Cardiac muscle cell (in vitro differentiated cells and primary cell): ENCODE data around the gene SPACDR. TPM values are rescaled to one million over a fixed set of nuclear protein-coding genes. Genes with fewer than 3 reads are reported as not detected.
A peak's percentile ranks its signal among the peaks of the same experiment; 100 is the strongest.

ENCODE experiments used
- DNase-seq, 2 donors: peaks; one replicate each; pipeline versions ENCODE4 v3.0.0 to v3.0.0-alpha.2; 2010 to 2017; ENCODE audit warnings: low read depth in 1 of 2, low spot score in 1 of 2
- H3K27ac ChIP-seq: fragments of 200-600 bp; sonication (generic); 2 replicates; pipeline ENCODE4 v1.5.1; 2016
- H3K27me3 ChIP-seq: fragments of 200-600 bp; sonication (generic); 2 replicates; pipeline ENCODE4 v1.6.0; 2016; ENCODE audit warnings: control low read depth
- H3K36me3 ChIP-seq: fragments of 200-600 bp; sonication (generic); 2 replicates; pipeline ENCODE4 v1.5.1; 2016; ENCODE audit warnings: control low read depth
- H3K4me1 ChIP-seq: fragments of 200-600 bp; sonication (generic); 2 replicates; pipeline ENCODE4 v1.8.1; 2017; ENCODE audit warnings: low read depth, mild to moderate bottlenecking, mixed run types
- H3K4me3 ChIP-seq: fragments of 200-600 bp; sonication (generic); 2 replicates; pipeline ENCODE4 v1.5.1; 2016; ENCODE audit warnings: mild to moderate bottlenecking
- H3K9me3 ChIP-seq: fragments of 200-600 bp; sonication (generic); 2 replicates; pipeline ENCODE4 v1.5.1; 2017; ENCODE audit warnings: low read depth, mild to moderate bottlenecking, control low read depth
- polyA plus RNA-seq: library from polyadenylated mRNA; unstranded; fragments of >200 nt; fragmentation: Nextera tagmentation; extraction: Ambion mirVana; gene quantifications from 2 replicates; pipeline ENCODE4 v1.2.1, GENCODE V29; 2016
- total RNA-seq: library from RNA; depleted of rRNA; stranded (reverse); fragments of >200 nt; gene quantifications from 2 replicates; pipeline ENCODE4 v1.2.3, GENCODE V29; 2016
- TF ChIP-seq, protein P1 (sequence below): IDR thresholded peaks from 2 replicates; pipeline ENCODE4 v1.5.1; 2012; ENCODE audit warnings: low read depth, mild to moderate bottlenecking, low read length

The SPACDR gene
- total and polyA plus RNA-seq, 2 experiments from 2014 or later = 1.2 to 1.6 TPM

DNA sequence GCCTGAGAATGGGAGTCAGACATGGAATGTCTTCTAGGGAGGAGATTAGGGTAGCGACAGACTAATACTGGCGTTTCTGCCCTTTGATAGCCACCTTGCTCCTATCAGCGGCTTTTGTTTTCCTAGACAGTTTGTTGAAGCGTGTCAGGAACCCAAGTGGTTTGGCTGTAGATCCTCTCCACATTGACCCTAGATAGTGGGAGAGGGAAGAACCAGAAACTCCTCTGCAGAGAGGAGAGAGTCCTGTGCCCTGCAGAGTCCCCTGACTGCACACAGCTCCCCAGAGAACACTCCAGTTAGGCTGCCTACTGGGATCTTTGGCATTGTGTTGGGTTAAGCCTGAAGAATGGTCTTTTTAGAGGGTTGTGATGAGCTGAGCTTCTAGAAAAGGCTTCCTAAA lies 32.0 kb downstream of the SPACDR start:
- peaks cover 9% of the 10 kb centered on the region for H3K36me3 ChIP-seq
- no peak overlapping the region for H3K4me3 ChIP-seq
- H3K4me1 ChIP-seq = peaks cover 27% of the 10 kb centered on the region
- DNase-seq = no peak
- TF ChIP-seq, protein P1, sequence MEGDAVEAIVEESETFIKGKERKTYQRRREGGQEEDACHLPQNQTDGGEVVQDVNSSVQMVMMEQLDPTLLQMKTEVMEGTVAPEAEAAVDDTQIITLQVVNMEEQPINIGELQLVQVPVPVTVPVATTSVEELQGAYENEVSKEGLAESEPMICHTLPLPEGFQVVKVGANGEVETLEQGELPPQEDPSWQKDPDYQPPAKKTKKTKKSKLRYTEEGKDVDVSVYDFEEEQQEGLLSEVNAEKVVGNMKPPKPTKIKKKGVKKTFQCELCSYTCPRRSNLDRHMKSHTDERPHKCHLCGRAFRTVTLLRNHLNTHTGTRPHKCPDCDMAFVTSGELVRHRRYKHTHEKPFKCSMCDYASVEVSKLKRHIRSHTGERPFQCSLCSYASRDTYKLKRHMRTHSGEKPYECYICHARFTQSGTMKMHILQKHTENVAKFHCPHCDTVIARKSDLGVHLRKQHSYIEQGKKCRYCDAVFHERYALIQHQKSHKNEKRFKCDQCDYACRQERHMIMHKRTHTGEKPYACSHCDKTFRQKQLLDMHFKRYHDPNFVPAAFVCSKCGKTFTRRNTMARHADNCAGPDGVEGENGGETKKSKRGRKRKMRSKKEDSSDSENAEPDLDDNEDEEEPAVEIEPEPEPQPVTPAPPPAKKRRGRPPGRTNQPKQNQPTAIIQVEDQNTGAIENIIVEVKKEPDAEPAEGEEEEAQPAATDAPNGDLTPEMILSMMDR = no peak
- no peaks in the 10 kb centered on the region for H3K9me3 ChIP-seq
- H3K27ac ChIP-seq = peak overlapping the region; percentile 67
- no peaks in the 10 kb centered on the region for H3K27me3 ChIP-seq

DNA sequence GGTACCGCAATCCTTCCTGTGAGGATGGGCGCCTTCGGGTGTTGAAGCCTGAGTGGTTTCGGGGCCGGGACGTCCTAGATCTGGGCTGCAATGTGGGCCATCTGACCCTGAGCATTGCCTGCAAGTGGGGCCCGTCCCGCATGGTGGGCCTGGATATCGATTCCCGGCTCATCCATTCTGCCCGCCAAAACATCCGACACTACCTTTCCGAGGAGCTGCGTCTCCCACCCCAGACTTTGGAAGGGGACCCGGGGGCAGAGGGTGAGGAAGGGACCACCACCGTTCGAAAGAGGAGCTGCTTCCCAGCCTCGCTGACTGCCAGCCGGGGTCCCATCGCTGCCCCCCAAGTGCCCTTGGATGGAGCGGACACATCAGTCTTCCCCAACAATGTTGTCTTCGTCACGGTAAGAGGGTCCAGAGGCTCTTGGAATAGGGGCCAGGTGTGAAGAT lies 32.7 kb downstream of the SPACDR start:
- peaks cover 27% of the 10 kb centered on the region for H3K4me1 ChIP-seq
- no peaks in the 10 kb centered on the region for H3K27me3 ChIP-seq
- peak overlapping the region; percentile 67 for H3K27ac ChIP-seq
- no peak overlapping the region for H3K4me3 ChIP-seq
- H3K9me3 ChIP-seq = no peaks in the 10 kb centered on the region
- peaks cover 9% of the 10 kb centered on the region for H3K36me3 ChIP-seq
- no peak for DNase-seq
- TF ChIP-seq, protein P1 = no peak

DNA sequence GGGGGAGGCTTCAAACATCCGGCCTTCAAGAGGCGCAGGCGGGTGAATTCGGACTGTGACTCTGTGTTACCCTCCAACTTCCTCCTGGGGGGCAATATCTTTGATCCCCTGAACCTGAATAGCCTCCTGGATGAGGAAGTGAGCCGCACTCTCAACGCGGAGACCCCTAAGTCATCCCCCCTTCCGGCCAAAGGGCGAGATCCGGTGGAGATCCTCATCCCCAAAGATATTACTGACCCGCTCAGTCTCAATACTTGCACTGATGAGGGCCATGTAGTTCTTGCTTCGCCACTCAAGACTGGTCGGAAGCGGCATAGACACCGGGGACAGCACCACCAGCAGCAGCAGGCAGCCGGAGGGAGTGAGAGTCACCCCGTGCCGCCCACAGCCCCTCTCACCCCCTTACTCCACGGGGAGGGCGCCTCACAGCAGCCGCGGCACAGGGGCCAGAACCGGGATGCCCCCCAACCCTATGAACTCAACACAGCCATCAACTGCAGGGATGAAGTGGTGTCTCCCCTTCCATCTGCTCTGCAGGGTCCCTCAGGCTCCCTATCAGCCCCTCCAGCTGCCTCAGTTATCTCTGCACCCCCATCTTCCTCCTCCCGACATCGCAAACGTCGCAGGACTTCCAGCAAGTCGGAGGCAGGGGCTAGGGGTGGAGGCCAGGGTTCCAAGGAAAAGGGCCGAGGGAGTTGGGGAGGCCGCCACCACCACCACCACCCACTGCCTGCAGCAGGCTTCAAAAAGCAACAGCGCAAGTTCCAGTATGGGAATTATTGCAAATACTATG lies 33.4 kb downstream of the SPACDR start:
- no peaks in the 10 kb centered on the region for H3K9me3 ChIP-seq
- TF ChIP-seq, protein P1 = no peak
- peak overlapping the region; percentile 77 for H3K4me3 ChIP-seq
- H3K27ac ChIP-seq = peak overlapping the region; percentile 100
- H3K4me1 ChIP-seq = peaks cover 27% of the 10 kb centered on the region
- peaks cover 9% of the 10 kb centered on the region for H3K36me3 ChIP-seq
- no peaks in the 10 kb centered on the region for H3K27me3 ChIP-seq
- peak; percentile 30 to 38 for DNase-seq

DNA sequence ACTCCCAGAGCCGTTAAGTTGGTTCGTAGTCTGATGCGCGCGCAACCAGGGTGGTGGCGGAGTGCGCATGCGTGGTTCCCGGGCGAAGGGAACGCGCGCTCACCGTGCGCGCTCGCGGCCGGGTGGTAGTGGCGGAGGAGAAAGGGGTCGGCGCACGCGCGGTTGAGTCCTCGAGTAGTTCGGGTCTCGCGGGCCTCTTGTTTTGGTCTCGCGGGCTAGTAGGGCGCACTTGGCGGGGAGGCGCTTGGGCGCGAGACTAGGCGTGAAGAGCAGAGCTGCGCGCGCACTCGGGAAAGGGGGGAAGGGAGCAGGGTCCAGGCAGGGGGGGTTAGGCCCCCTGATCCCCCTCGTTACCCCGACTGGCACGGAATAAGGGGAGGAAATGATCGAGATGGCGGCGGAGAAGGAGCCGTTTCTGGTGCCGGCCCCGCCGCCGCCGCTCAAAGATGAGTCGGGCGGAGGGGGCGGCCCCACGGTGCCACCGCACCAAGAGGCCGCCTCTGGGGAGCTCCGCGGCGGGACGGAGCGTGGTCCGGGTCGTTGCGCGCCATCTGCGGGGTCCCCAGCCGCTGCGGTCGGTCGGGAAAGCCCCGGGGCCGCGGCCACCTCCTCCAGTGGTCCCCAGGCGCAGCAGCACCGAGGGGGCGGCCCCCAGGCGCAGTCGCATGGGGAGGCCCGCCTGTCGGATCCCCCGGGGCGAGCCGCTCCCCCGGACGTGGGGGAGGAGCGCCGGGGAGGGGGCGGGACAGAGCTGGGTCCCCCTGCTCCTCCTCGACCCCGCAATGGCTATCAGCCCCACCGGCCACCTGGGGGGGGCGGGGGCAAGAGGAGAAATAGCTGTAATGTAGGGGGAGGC lies 34.2 kb downstream of the SPACDR start, which contains the start of gene MEPCE:
Gene MEPCE (plus strand): TSS at position 195 of the 856 bp plus-strand sequence. CDS start 188 bp downstream, at position 383.
- Histone ChIP-seq H3K4me1 (peaks cover 22% of the 10 kb centered on the region), H3K27me3 (no peaks in the 10 kb centered on the region), H3K9me3 (no peaks in the 10 kb centered on the region), H3K36me3 (peaks cover 9% of the 10 kb centered on the region), H3K4me3 (peak within 1 kb of the TSS; percentile 77), H3K27ac (peak within 1 kb of the TSS; percentile 100)
- DNase-seq = peak; percentile 97 to 99
- TF ChIP-seq, protein P1 = no peak

DNA sequence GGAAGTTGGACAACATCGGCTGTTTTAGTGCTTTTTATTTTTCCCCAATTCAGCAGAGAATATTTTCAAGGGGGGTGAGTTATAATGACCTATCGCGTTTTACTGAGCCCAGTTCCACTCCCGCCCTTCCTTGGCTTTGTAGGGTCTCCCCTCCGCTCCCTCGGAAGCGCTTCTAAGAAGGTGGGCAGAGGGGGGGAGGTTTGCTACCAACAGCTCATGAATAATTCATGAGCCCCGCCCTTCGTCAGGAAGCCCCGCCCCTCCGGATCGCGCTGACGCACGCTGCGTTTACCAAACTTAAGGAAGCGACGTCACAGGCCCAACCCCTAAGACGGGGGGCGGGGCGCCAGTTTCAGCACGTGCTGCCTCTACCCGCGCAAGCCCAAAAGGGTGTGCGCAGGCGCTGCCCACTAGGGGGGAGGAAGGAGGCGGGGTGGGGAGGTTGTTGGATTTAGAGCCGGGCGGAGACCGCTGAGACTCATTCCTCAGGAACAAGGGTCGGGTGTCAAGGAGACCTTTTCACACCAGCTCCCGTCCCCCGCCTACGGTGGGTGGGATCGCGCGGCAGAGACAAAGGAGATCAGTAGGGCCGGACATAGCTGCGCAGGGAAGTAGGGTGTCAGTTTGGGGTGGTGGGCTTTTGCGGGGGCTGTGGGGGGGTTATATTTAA lies 35.0 kb downstream of the SPACDR start:
- Histone ChIP-seq H3K27me3 (no peaks in the 10 kb centered on the region), H3K36me3 (peaks cover 6% of the 10 kb centered on the region), H3K4me1 (peaks cover 22% of the 10 kb centered on the region), H3K9me3 (no peaks in the 10 kb centered on the region), H3K4me3 (peak overlapping the region; percentile 77), H3K27ac (peak overlapping the region; percentile 100)
- peak; percentile 100 for DNase-seq
- TF ChIP-seq, protein P1 = no peak
